HCT116 (cell line): ENCODE measurements around the gene METTL13. TPM values are rescaled to one million over a fixed set of nuclear protein-coding genes. Genes with fewer than 3 reads are reported as not detected.

ENCODE experiments used
- ATAC-seq: fragments of 200-7000 bp; cut with Tn5 transposase; 2 replicates; pipeline ENCODE4 v1.9.1; 2020; ENCODE audit warnings: mild to moderate bottlenecking, moderate library complexity
- BruUV-seq: library from RNA; stranded (reverse); fragments of 400-500 nt; replicated peaks from 2 replicates; lab custom pipeline; 2021; lab: Mats Ljungman, UMichigan
- CTCF ChIA-PET: fragments of 300-600 bp; sonication (Branson Sonifier 250); formaldehyde crosslinking; loops from one replicate; lab custom pipeline; 2021; ENCODE audit warnings: antibody characterized with exemption; lab: Charles Lee
- POLR2A ChIA-PET: fragments of 300-600, 350-600 bp; sonication (Branson Sonifier 250); formaldehyde crosslinking; loops from one replicate; lab custom pipeline; 2021; ENCODE audit warnings: antibody characterized with exemption; lab: Charles Lee
- RAD21 ChIA-PET, 2 experiments: fragments of 300-600 bp; sonication (Branson Sonifier 250); formaldehyde crosslinking; loops; one replicate each; lab custom pipeline; 2023; ENCODE audit warnings: low total read pairs in 2 of 2; ENCODE audit not compliant: uncharacterized antibody in 2 of 2, unreplicated experiment in 2 of 2, low non-redundant PET in 1 of 2; lab: Charles Lee
- DNase-seq: peaks from one replicate; pipeline ENCODE4 v3.0.0-alpha.2; 2010; ENCODE audit warnings: low read depth, low spot score
- H2AFZ ChIP-seq: fragments of 200-600 bp; shearing (Covaris generic), sonication (generic); 2 replicates; pipeline ENCODE4 v1.6.1; 2017; ENCODE audit warnings: low read depth, mixed run types, mixed read lengths, antibody characterized with exemption, low read length; ENCODE audit not compliant: poor library complexity, severe bottlenecking
- H3K27ac ChIP-seq: 2 replicates; pipeline ENCODE4 v1.5.1; 2012; ENCODE audit warnings: low read depth, low read length
- H3K27me3 ChIP-seq: fragments of 200-600 bp; sonication (generic); 2 replicates; pipeline ENCODE4 v1.6.1; 2016; ENCODE audit warnings: mixed run types, low read length, mixed read lengths; ENCODE audit not compliant: insufficient read depth
- H3K36me3 ChIP-seq, 2 experiments: fragments of 200-500 bp in 1 of 2; fragments of 200-600 bp in 1 of 2; sonication (Bioruptor generic) in 1 of 2; sonication (generic) in 1 of 2; 2 replicates each; pipeline versions ENCODE4 v1.5.1 to v1.6.1; 2014 to 2016; ENCODE audit warnings: low read length in 2 of 2, inconsistent platforms in 1 of 2, mixed read lengths in 1 of 2, mixed run types in 1 of 2; ENCODE audit not compliant: insufficient read depth in 2 of 2, control insufficient read depth in 1 of 2
- H3K4me1 ChIP-seq, 2 experiments: fragments of 200-600 bp in 1 of 2; sonication (generic) in 1 of 2; 2 replicates each; pipeline versions ENCODE4 v1.5.1 to v1.6.1; 2012 to 2017; ENCODE audit warnings: low read length in 2 of 2, inconsistent platforms in 1 of 2, mild to moderate bottlenecking in 1 of 2, mixed read lengths in 1 of 2, mixed run types in 1 of 2, moderate library complexity in 1 of 2; ENCODE audit not compliant: insufficient read depth in 2 of 2, control insufficient read depth in 1 of 2
- H3K4me2 ChIP-seq: fragments of 200-600 bp; sonication (generic); 2 replicates; pipeline ENCODE4 v1.6.1; 2017; ENCODE audit warnings: mixed run types, low read length, mixed read lengths
- H3K4me3 ChIP-seq, 2 experiments: fragments of 200-600 bp in 1 of 2; sonication (generic) in 1 of 2; replicated peaks in 1 of 2; 2 replicates each; pipeline ENCODE4 v1.5.1; 2011 to 2016; ENCODE audit warnings: low read length in 2 of 2, control low read depth in 1 of 2, low read depth in 1 of 2, mild to moderate bottlenecking in 1 of 2, mixed read lengths in 1 of 2, mixed run types in 1 of 2
- H3K79me2 ChIP-seq: fragments of 200-600 bp; sonication (generic); 2 replicates; pipeline ENCODE4 v1.6.1; 2017; ENCODE audit warnings: mild to moderate bottlenecking, mixed run types, low read length, moderate library complexity, mixed read lengths; ENCODE audit not compliant: insufficient read depth
- H3K9ac ChIP-seq: fragments of 200-600 bp; sonication (generic); 2 replicates; pipeline ENCODE4 v1.6.1; 2016; ENCODE audit warnings: low read length, mixed read lengths
- H3K9me2 ChIP-seq: fragments of 200-600 bp; sonication (generic), shearing (Covaris generic); 2 replicates; pipeline ENCODE4 v1.6.1; 2017; ENCODE audit warnings: mixed run types, mild to moderate bottlenecking, moderate library complexity; ENCODE audit not compliant: insufficient read depth
- H3K9me3 ChIP-seq, 2 experiments: fragments of 200-500 bp in 1 of 2; fragments of 200-600 bp in 1 of 2; sonication (Bioruptor generic) in 1 of 2; sonication (generic) in 1 of 2; 2 replicates each; pipeline ENCODE4 v1.6.1; 2014 to 2017; ENCODE audit warnings: low read length in 2 of 2, mixed read lengths in 2 of 2, inconsistent platforms in 1 of 2, low read depth in 1 of 2, mild to moderate bottlenecking in 1 of 2, mixed run types in 1 of 2, moderate library complexity in 1 of 2; ENCODE audit not compliant: control insufficient read depth in 1 of 2, insufficient read depth in 1 of 2
- H4K20me1 ChIP-seq: fragments of 200-600 bp; sonication (generic), shearing (Covaris generic); 2 replicates; pipeline ENCODE4 v1.6.1; 2017; ENCODE audit warnings: mixed run types, mild to moderate bottlenecking, moderate library complexity; ENCODE audit not compliant: insufficient read depth
- CBX3 ChIP-seq: IDR thresholded peaks from 2 replicates; pipeline ENCODE4 v1.6.1; 2012; ENCODE audit warnings: low read depth
- CTCF ChIP-seq, 3 experiments: fragments of 200-600 bp in 1 of 3; sonication (generic) in 1 of 3; IDR thresholded peaks in 2 of 3; conservative IDR thresholded peaks in 1 of 3; 2 replicates each; pipeline ENCODE4 v1.5.1; 2012 to 2017; ENCODE audit warnings: low read depth in 2 of 3, low read length in 2 of 3, antibody characterized with exemption in 1 of 3, borderline replicate concordance in 1 of 3, control low read depth in 1 of 3, mild to moderate bottlenecking in 1 of 3, mixed read lengths in 1 of 3, mixed run types in 1 of 3, moderate library complexity in 1 of 3; ENCODE audit not compliant: insufficient read depth in 1 of 3
- EZH2phosphoT487 ChIP-seq: fragments of 200-600 bp; IDR thresholded peaks from 2 replicates; pipeline ENCODE4 v1.6.1; 2018; ENCODE audit warnings: antibody characterized with exemption, borderline replicate concordance
- FOSL1 ChIP-seq: IDR thresholded peaks from 2 replicates; pipeline ENCODE4 v1.6.1; 2012; ENCODE audit warnings: low read depth
- JUND ChIP-seq: IDR thresholded peaks from 2 replicates; pipeline ENCODE4 v1.6.1; 2012
- POLR2A ChIP-seq: IDR thresholded peaks from 2 replicates; pipeline ENCODE4 v1.7.0; 2011; ENCODE audit warnings: borderline replicate concordance; ENCODE audit not compliant: insufficient read depth, insufficient read length; ENCODE audit errors: extremely low read depth
- POLR2AphosphoS5 ChIP-seq: IDR thresholded peaks from 2 replicates; pipeline ENCODE4 v1.6.1; 2011; ENCODE audit warnings: mild to moderate bottlenecking, low read depth, low read length, moderate library complexity
- REST ChIP-seq: IDR thresholded peaks from 2 replicates; pipeline ENCODE4 v1.6.1; 2012; ENCODE audit warnings: low read depth
- SP1 ChIP-seq: IDR thresholded peaks from 2 replicates; pipeline ENCODE4 v1.6.1; 2012; ENCODE audit warnings: low read depth
- SRF ChIP-seq: IDR thresholded peaks from 2 replicates; pipeline ENCODE4 v1.6.1; 2012; ENCODE audit warnings: low read depth
- ZBTB33 ChIP-seq: IDR thresholded peaks from 2 replicates; pipeline ENCODE4 v1.6.1; 2011; ENCODE audit warnings: mild to moderate bottlenecking, low read length, moderate library complexity; ENCODE audit not compliant: insufficient replicate concordance; ENCODE audit errors: extremely low read depth
- ZFX ChIP-seq: fragments of 450-650 bp; IDR thresholded peaks from 2 replicates; pipeline ENCODE4 v1.6.1; 2017
- ZNF274 ChIP-seq: fragments of 200-500 bp; sonication (Bioruptor generic); IDR thresholded peaks from 2 replicates; pipeline ENCODE4 v1.6.1; 2014; ENCODE audit warnings: mild to moderate bottlenecking, low read depth, low read length, inconsistent platforms
- intact Hi-C: fragments of 100-400 bp; cut with micrococcal nuclease; formaldehyde crosslinking; loops from 2 replicates; pipeline ENCODE4 v1.10.0; 2022
- total RNA-seq: library from RNA; stranded (reverse); gene quantifications from one replicate; pipeline ENCODE4 v1.2.1, GENCODE V29; 2021; ENCODE audit not compliant: unreplicated experiment
- TF ChIP-seq, protein P1 (sequence below): IDR thresholded peaks from 2 replicates; pipeline ENCODE4 v1.6.1; 2012
- TF ChIP-seq, protein P2 (sequence below): IDR thresholded peaks from 2 replicates; pipeline ENCODE4 v1.6.1; 2012

The METTL13 gene
- total RNA-seq, 1 experiment from 2014 or later = 33.9 TPM

GRCh38 chr1:171798765-171799164 is 17.3 kb downstream of the METTL13 start:
- TF ChIP-seq, protein P1, sequence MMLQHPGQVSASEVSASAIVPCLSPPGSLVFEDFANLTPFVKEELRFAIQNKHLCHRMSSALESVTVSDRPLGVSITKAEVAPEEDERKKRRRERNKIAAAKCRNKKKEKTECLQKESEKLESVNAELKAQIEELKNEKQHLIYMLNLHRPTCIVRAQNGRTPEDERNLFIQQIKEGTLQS = no peak
- TF ChIP-seq SRF (no peak), SP1 (no peak), ZBTB33 (no peak), JUND (no peak), POLR2AphosphoS5 (no peak), CTCF (IDR thresholded peaks at IDR 0.05 in 2 of 3, conservative IDR thresholded peaks at IDR 0.05 in 1 of 3; ENCODE audit: borderline replicate concordance in 1 of 3, insufficient read depth in 1 of 3, low read depth in 2 of 3, low read length in 2 of 3) (no peak), ZNF274 (no peak), FOSL1 (no peak), CBX3 (no peak), ZFX (no peak), EZH2phosphoT487 (no peak), POLR2A (no peak), REST (no peak)
- TF ChIP-seq, protein P2, sequence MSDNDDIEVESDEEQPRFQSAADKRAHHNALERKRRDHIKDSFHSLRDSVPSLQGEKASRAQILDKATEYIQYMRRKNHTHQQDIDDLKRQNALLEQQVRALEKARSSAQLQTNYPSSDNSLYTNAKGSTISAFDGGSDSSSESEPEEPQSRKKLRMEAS = no peak
- Histone ChIP-seq H4K20me1 (no peaks in the 10 kb centered on the region), H2AFZ (no peak overlapping the region), H3K36me3 (peaks cover 12 to 20% of the 10 kb centered on the region in 2 experiments; a peak in 2 of 4 replicates), H3K9ac (no peak overlapping the region), H3K9me3 (no peaks in the 10 kb centered on the region), H3K27ac (no peak overlapping the region), H3K9me2 (no peaks in the 10 kb centered on the region), H3K27me3 (no peaks in the 10 kb centered on the region), H3K4me1 (peaks cover 0 to 9% of the 10 kb centered on the region in 2 experiments; a peak in 2 of 4 replicates), H3K79me2 (no peaks in the 10 kb centered on the region), H3K4me3 (no peak overlapping the region), H3K4me2 (no peak overlapping the region)
- DNase-seq (no peak), ATAC-seq (no peak)
- RAD21 ChIA-PET = no interaction called here
- POLR2A ChIA-PET = no interaction called here
- BruUV-seq = TSS peak; percentile 7
- CTCF ChIA-PET = interaction anchor here (8.4 kb wide), 1 partner anchor 185 kb away, joined by 237 read pairs; no protein-coding TSS in a partner anchor
- intact Hi-C loops = no loop called here
